Measurements from ENCODE around the gene COL5A2. TPM values are rescaled to one million over a fixed set of nuclear protein-coding genes. Genes with fewer than 3 reads are reported as not detected.

COL5A2 gene
- total RNA-seq, 1 donor from 2014 or later, result 459 TPM

GRCh38 chr2:189008555-189009262, 170.9 kb downstream of the COL5A2 start:
- no peaks in the 10 kb centered on the region for H3K27me3 Mint-ChIP-seq (ENCODE audit: low read depth)
- H3K27ac Mint-ChIP-seq, result peak overlapping the region; percentile 84
- no peaks in the 10 kb centered on the region for H3K9me3 Mint-ChIP-seq

DNA sequence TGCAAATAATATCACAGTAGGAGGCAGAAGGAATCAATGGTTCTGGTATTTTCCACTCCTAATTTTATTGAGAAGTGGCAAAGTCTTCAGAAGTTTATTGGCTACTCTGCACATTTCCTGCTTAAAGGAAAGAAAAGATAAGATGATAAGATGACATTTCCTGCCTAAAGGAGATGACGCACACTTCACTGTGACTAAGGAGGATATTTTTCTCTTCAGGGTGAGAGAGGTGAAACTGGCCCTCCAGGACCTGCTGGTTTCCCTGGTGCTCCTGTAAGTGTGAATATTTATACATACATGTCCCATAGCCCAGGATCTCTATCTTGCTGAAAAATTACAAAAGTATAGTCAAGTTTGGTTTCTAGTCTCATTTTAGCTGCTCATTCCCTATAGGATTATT, 177.5 kb downstream of the COL5A2 start:
- no peak for TF ChIP-seq CTCF (IDR thresholded peaks at IDR 0.05; ENCODE audit: unreplicated experiment)
- Mint-ChIP-seq H3K27me3 (ENCODE audit: low read depth) (no peaks in the 10 kb centered on the region), H3K4me3 (no peak overlapping the region), H3K27ac (peak overlapping the region; percentile 96), H3K4me1 (peaks cover 44% of the 10 kb centered on the region), H3K9me3 (no peaks in the 10 kb centered on the region), H3K36me3 (peaks cover 54% of the 10 kb centered on the region)
- no peak for DNase-seq (ENCODE audit: low spot score in 2 of 2, unreplicated experiment in 2 of 2)

More at GRCh38 chr2:189008555-189009262, 170.9 kb downstream of the COL5A2 start:
- Mint-ChIP-seq H3K36me3 (peaks cover 62% of the 10 kb centered on the region), H3K4me3 (no peak overlapping the region), H3K4me1 (peaks cover 33% of the 10 kb centered on the region)
- DNase-seq (ENCODE audit: low spot score in 2 of 2, unreplicated experiment in 2 of 2), result no peak
- TF ChIP-seq CTCF (IDR thresholded peaks at IDR 0.05; ENCODE audit: unreplicated experiment), result no peak

GRCh38 chr2:189000221-189000620, 179.3 kb downstream of the COL5A2 start:
- Mint-ChIP-seq H3K27ac (peak overlapping the region; percentile 95), H3K4me1 (peaks cover 42% of the 10 kb centered on the region), H3K36me3 (peaks cover 53% of the 10 kb centered on the region), H3K9me3 (no peaks in the 10 kb centered on the region), H3K27me3 (ENCODE audit: low read depth) (no peaks in the 10 kb centered on the region), H3K4me3 (no peak overlapping the region)
- TF ChIP-seq CTCF (IDR thresholded peaks at IDR 0.05; ENCODE audit: unreplicated experiment), result no peak
- no peak for DNase-seq (ENCODE audit: low spot score in 2 of 2, unreplicated experiment in 2 of 2)

- H3K4me1 Mint-ChIP-seq, result peaks cover 46% of the 10 kb centered on the region
- no peaks in the 10 kb centered on the region for H3K9me3 Mint-ChIP-seq
- no peaks in the 10 kb centered on the region for H3K27me3 Mint-ChIP-seq (ENCODE audit: low read depth)
- TF ChIP-seq CTCF (IDR thresholded peaks at IDR 0.05; ENCODE audit: unreplicated experiment), result no peak
- H3K27ac Mint-ChIP-seq, result peak overlapping the region; percentile 96
- no peak for DNase-seq (ENCODE audit: low spot score in 2 of 2, unreplicated experiment in 2 of 2)
- no peak overlapping the region for H3K4me3 Mint-ChIP-seq
- peaks cover 55% of the 10 kb centered on the region for H3K36me3 Mint-ChIP-seq
Observed at GRCh38 chr2:188997263-188997662, 182.3 kb downstream of the COL5A2 start.

GRCh38 chr2:188993247-188993646, 186.3 kb downstream of the COL5A2 start:
- no peak for DNase-seq (ENCODE audit: low spot score in 2 of 2, unreplicated experiment in 2 of 2)

More at GRCh38 chr2:188993247-188993646, 186.3 kb downstream of the COL5A2 start:
- no peak for TF ChIP-seq CTCF (IDR thresholded peaks at IDR 0.05; ENCODE audit: unreplicated experiment)
- Mint-ChIP-seq H3K27ac (peak overlapping the region; percentile 89), H3K9me3 (no peaks in the 10 kb centered on the region), H3K36me3 (peaks cover 51% of the 10 kb centered on the region), H3K4me3 (peak overlapping the region; percentile 2), H3K4me1 (peaks cover 32% of the 10 kb centered on the region), H3K27me3 (ENCODE audit: low read depth) (no peaks in the 10 kb centered on the region)

Data from mesothelial cell of epicardium (in vitro differentiated cells).